Measurements from ENCODE around the gene NABP1.

NABP1 gene

GRCh38 chr2:191677646-191678436 is at the start of gene NABP1:
TSS of gene NABP1 (plus strand) at chr2:191678136. CDS start at chr2:191678615, 479 bp downstream.
- peak; percentile 98 for DNase-seq (ENCODE audit: low read depth)

GRCh38 chr2:191629001-191629453 is 48.9 kb upstream of the NABP1 start:
- no peak overlapping the region for H3K4me3 ChIP-seq (replicated peaks; ENCODE audit: low read depth, low read length)
- no peak for DNase-seq (ENCODE audit: low read depth)
- no peak for TF ChIP-seq CTCF (IDR thresholded peaks at IDR 0.05; ENCODE audit: low read length, missing control alignments)

More at GRCh38 chr2:191677646-191678436, at the start of gene NABP1:
- H3K4me3 ChIP-seq (replicated peaks; ENCODE audit: low read depth, low read length) = peak within 1 kb of the TSS; percentile 66
- TF ChIP-seq CTCF (IDR thresholded peaks at IDR 0.05; ENCODE audit: low read length, missing control alignments) = no peak

- no peak for DNase-seq (ENCODE audit: low read depth)
- TF ChIP-seq CTCF (IDR thresholded peaks at IDR 0.05; ENCODE audit: low read length, missing control alignments) = no peak
- no peak overlapping the region for H3K4me3 ChIP-seq (replicated peaks; ENCODE audit: low read depth, low read length)
Observed at GRCh38 chr2:191629976-191630712, 47.8 kb upstream of the NABP1 start.

- TF ChIP-seq CTCF (IDR thresholded peaks at IDR 0.05; ENCODE audit: low read length, missing control alignments) = no peak
- H3K4me3 ChIP-seq (replicated peaks; ENCODE audit: low read depth, low read length) = no peak overlapping the region
- DNase-seq (ENCODE audit: low read depth) = peak; percentile 84
Observed at GRCh38 chr2:191631754-191632153, 46.2 kb upstream of the NABP1 start.

GRCh38 chr2:191632426-191632825 is 45.5 kb upstream of the NABP1 start:
- no peak for TF ChIP-seq CTCF (IDR thresholded peaks at IDR 0.05; ENCODE audit: low read length, missing control alignments)
- H3K4me3 ChIP-seq (replicated peaks; ENCODE audit: low read depth, low read length) = no peak overlapping the region
- no peak for DNase-seq (ENCODE audit: low read depth)

GRCh38 chr2:191634791-191635190 is 43.1 kb upstream of the NABP1 start:
- no peak for DNase-seq (ENCODE audit: low read depth)
- no peak overlapping the region for H3K4me3 ChIP-seq (replicated peaks; ENCODE audit: low read depth, low read length)
- TF ChIP-seq CTCF (IDR thresholded peaks at IDR 0.05; ENCODE audit: low read length, missing control alignments) = no peak

Measured in fibroblast of pulmonary artery (primary cell).